HG02973 (cell line): Measurements from ENCODE around the gene SETD7.

Experiments
- ATAC-seq: cut with Tn5 transposase; IDR thresholded peaks from one replicate; pipeline ENCODE4 v1.9.1; 2021; ENCODE audit warnings: moderate library complexity; ENCODE audit not compliant: unreplicated experiment

SETD7 gene

DNA sequence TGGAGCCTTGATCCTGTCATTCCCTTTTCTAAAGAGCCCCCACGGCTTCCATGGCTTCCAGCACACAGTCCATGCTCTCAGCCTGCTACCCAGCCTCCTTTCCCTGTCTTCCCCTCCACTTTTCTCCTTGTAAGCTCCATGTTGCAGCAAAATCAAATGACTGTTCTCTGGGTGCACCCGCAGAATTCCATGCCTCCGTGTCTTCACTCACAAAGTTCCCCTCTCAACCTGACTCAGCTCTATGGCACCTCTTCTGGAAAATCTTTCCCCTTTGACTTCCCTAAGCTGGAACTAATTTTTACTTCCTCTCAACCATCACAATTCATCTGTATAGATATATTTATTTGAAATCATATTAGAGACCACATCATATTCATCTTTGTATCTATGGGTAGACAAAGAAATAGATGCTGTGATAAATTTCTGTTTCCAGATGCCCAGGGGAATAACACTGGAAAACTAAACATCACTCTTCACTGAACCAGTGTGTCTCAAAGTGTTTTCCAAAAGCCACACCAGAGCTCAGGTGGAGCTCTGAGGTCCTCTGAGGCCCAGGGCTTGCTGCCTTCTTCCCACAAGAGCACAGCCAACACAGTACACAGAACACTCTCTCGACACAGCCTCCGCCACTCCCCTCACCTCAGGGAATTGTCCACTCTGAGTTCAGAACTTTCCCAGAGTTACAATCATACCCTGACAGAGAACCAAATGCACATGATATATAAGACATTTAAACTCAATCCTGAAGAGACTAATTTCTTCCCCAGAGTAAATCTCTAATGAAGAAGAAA lies 3.3 kb downstream of the SETD7 start:
- ATAC-seq: no peak

DNA sequence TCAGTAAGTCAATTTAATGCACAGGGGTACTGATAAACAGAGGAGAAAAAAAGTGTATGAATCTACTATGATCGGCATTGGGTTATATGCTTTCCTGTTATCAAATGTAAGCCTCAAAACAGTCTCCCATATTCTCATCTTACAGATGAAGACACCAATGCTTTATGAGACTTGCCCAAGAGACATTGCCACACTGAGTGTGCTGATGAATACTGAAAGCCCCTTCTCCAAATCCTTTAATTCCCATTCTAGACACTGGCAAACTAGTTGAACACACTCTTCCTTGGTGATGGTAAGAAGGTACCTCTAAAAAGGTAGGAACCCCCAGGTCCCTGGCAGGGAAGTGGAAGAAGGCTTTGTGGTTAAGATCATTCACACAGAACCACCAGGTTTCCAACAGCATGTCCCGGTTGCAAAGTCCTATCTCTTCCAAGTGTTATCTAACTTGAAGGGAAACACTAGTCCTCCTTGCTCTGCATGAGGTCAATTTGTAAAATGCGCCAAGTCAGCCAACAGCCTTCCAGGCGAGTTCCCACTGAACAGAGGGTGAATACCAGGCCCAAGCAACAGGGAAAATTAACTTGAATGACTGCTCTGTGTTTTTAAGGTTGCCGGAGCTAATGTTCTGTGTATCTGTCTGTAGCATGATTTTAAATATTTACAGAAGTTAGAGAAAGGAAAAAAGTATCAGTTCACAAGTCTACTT lies 5.1 kb downstream of the SETD7 start:
- ATAC-seq: no peak

GRCh38 chr4:139547979-139548378 lies 8.0 kb downstream of the SETD7 start:
- no peak for ATAC-seq

- ATAC-seq: no peak
These were observed 15.4 kb downstream of the SETD7 start for GRCh38 chr4:139540632-139541031.

GRCh38 chr4:139540161-139540560 lies 15.9 kb downstream of the SETD7 start:
- no peak for ATAC-seq

GRCh38 chr4:139537292-139537691 lies 18.7 kb downstream of the SETD7 start:
- no peak for ATAC-seq

DNA sequence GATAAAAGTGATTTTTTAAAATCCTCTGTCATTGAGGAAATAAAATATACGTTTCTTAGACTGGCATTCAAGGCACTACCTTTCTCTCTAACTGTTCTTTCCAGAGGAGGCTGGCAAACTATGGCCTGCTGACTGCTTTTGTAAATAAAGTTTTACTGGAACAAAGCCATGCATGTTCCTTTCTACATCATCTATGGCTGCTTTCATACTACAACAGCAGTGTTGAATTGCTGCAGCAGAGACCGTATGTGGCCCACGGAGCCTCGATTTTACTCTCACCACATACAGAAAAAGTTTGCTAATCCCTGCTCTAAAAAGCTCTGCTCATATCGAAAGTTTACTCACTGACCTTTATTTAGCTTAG lies 20.2 kb downstream of the SETD7 start:
- ATAC-seq: no peak

DNA sequence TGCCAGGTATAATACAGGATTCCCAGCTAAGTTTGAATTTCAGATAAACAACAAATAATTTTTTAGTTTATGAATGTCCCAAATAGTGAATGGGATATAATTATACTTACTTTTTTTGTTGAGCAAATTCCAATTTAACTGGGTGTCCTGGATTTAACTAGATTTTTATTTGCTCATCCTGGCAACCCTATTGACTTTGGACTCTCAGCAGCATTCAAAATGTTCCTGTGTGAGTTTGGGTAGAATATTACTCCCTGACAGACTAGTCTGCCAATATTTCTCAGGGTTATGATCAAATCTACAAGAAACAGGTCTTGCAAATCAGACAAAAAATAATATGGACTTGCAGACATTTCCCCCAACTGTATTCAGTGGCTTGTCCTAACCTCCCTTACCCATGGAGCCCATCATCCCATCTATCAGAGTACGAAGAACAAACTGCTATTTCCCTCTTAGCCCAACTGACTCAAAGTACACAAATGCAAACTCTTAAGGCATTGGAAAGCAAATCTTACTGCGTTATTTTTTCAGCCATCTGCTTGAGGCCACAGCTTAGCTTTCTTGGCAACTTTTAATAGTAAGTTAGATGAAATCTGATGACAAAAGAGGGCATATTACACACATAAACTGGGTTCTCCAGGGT lies 20.7 kb downstream of the SETD7 start:
- ATAC-seq: no peak

GRCh38 chr4:139534287-139534950 lies 21.6 kb downstream of the SETD7 start:
- ATAC-seq: no peak

DNA sequence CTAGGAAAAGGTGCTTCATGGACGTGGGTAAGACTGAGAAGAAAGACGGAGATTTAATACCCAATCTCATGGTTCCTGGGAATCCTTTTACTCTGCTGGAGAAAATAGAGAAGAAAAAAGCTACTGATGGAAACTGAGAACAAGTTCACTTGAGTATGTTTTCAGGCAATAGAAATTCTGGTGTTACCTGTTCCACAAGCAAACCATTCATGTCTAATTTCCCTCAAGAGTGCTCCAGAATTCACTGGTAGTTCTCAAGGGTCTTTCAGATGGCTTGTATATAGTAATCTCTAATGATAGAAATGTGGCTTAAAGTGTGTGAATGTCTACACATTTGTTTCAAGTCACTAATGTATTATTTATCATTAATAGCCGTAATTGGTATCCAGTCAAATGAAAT lies 22.5 kb downstream of the SETD7 start:
- ATAC-seq: no peak

DNA sequence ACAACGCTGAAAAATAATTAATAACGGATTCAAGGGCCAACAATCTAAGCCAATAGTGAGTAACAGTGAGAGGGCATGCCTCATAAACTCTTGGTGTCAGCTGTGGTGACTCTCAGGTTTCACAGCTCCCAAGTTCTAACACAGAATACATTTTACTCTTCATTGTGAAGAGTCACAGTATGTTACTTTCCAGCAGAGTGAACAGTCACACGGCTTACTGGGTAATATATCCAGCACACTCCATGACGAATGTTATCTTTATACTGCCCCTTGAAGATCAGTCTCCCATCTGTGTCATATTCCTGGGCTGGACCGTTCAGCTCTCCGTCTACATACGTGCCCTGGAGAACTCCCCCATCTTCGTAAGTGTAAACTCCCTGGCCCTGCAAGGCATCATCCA lies 23.1 kb downstream of the SETD7 start:
- no peak for ATAC-seq

DNA sequence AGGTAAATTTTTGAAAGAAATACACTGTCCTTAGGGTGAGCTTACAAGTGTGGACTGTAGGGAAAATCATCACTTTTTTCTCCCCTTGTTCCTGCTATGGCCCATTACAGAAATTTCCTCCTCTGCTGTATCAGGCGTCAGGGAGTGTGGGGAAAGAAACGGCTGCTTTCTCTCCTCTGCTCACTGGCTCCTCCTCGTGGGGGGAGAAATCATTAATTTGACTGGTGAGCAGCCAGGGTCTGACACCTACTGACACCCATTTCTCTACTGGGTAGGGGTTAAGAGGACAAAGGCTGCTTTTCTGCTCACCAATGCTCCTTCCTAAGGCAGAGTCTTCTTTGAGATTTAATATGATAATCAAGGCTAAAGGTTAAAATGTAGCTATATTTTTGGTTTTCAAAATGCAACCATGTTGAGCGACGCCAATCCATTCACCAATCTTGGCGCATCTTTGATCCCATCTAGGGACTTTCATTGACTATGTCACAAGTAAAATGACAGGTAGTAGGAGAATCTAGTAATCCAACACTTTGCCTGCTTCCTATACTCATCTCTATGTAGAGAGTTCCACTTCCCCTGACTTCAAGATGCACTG lies 25.1 kb downstream of the SETD7 start:
- ATAC-seq: no peak

GRCh38 chr4:139528377-139529005 lies 27.5 kb downstream of the SETD7 start:
- peak; percentile 83 for ATAC-seq

DNA sequence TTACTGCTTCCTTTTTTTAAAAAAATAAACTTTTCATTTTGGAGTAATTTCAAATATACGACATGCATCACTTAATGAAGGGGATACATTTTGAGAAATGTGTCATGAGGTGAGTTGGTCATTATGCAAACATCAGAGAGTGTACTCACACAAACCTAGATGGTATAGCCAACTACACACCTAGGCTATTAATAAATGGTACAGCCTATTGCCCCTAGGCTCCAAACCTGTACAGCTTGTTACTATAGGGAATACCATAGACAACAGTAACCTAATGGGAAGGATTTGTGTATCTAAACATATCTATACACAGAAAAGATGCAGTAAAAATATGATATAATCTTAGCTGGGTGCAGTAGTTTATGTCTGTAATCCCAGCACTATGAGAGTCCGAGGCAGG lies 29.1 kb downstream of the SETD7 start:
- ATAC-seq: no peak

DNA sequence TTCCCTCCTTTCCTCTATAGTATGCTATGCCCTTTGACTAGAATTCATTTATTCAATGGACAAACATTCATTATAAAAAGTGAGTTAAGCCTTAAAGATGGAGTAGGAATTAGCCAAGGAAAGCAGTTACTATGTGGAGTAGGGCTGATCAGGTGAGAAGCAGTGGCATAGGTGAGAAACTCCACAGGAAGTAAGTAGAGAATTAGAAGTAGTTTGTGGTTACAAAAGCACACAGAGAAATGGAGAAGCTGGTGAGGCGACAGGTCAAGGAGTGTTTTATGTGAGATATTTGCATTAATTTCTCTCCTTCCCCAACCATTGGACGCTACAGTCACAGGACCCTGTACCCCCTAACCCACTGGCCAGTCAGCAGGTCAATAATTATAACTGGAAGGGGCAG lies 30.6 kb downstream of the SETD7 start:
- no peak for ATAC-seq

DNA sequence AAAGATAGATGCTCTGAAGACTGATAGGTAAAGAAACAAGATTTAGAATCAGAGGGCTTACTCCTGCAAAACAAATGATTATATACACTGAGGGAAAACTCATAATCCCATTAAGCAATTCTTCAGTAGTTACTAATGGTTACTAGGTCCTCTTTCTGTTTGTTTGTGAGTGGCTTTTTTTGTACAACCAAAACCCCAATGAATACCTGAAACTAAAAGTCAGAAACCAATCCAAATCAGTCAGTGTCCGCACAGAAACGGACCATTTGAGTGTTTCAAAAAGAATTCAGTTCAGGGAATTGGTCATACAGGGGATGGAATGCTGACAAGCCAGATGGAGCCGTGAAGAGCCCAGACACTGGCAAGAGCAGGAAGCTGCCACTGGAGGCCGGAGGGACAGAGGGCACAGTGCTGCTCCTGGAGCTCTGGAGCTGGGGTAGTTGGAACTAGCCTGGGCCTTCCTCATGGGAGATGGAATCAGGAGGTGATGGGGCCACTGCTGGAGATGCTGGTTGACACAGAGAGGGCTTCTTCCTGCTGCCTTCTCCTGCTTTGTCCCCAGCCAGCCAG lies 31.9 kb downstream of the SETD7 start:
- ATAC-seq: peak; percentile 28

DNA sequence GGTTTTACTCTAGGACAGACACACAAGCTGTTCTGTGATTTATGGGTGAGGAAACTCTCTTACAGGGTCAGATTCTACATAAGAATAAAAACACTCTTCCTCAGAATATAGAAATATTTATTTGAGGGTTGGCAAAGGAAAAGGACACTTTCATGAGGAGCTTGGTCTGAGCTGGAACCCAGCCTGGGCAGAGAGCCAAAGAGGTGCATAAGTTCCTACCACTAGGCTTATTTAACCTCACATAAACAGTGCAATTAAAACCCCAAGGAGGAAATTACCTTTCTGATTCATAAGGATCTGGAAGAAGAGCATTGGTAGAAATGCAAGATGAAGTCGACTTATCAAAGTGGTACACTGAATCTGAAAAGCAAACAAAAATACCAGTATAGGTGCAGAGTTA lies 32.9 kb downstream of the SETD7 start:
- ATAC-seq: no peak

GRCh38 chr4:139522457-139522856 lies 33.6 kb downstream of the SETD7 start:
- peak; percentile 25 for ATAC-seq

DNA sequence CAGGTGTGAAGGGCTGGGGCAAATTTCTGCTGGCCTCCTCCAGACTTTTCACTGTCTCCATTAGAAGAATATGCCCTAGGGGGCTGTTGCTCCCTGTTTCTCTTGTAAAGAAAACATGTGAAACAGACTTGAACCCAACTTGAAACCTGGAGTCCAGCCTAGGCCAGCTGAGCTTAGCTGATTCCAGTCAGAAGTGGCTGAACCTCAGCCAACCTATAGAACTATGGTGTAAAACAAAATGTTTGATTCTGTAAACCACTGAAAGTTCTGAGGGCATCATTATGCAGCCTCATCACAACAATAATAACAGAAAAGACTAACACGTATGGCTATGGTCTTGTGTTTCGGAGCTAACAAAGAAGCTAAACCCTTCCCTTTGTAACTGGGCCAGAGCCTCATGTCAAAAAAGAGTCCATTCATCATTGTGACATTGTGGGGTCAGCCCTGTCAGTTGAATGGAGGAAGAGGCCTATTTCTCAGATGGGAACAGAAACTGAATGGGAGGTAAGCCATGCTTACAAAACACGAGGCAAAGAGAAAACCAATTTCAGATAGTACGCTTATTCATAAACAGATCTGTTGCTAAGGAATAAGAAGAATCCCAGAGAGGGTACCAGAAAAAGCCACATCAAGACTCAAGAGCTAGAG lies 34.1 kb downstream of the SETD7 start:
- ATAC-seq: peak; percentile 40

GRCh38 chr4:139515531-139515958 lies 40.5 kb downstream of the SETD7 start:
- no peak for ATAC-seq
